ENCODE data around the gene SOX9.

DNA sequence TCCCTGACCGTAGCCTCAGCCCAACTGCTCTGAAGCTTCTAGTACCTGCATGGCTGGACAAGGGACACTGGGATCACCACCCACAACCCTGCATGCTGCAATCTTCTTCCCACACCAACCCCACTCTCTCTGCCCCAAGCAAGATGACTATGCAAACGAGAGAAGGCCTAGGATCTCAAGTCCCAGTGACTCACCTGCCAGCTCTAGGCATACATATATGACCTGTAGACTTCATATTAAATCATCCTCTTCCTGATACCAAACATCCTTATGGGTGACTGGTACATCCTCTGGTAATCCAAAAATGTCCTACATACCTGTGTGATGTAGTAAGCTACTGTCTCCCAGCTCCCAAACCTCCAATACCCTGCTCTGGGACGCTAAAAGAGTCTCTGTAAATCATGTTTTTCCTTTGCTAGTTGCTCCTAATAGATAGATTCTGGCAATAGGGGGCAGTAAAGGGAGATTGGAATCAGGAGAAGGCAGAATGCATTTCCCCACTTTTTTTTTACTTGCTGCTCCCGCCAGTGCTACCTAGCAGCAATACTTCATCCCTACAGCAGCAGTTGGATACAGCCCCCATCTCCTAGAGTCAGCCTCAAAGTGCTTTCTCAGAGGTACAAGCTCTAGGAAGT lies 43.4 kb upstream of the SOX9 start:
- TF ChIP-seq, protein P1, sequence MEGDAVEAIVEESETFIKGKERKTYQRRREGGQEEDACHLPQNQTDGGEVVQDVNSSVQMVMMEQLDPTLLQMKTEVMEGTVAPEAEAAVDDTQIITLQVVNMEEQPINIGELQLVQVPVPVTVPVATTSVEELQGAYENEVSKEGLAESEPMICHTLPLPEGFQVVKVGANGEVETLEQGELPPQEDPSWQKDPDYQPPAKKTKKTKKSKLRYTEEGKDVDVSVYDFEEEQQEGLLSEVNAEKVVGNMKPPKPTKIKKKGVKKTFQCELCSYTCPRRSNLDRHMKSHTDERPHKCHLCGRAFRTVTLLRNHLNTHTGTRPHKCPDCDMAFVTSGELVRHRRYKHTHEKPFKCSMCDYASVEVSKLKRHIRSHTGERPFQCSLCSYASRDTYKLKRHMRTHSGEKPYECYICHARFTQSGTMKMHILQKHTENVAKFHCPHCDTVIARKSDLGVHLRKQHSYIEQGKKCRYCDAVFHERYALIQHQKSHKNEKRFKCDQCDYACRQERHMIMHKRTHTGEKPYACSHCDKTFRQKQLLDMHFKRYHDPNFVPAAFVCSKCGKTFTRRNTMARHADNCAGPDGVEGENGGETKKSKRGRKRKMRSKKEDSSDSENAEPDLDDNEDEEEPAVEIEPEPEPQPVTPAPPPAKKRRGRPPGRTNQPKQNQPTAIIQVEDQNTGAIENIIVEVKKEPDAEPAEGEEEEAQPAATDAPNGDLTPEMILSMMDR (IDR thresholded peaks at IDR 0.05): no peak
- no peak for TF ChIP-seq POLR2A (IDR thresholded peaks at IDR 0.05)

Data from breast epithelium (tissue), 3 donors.